ENCODE data around the gene SERPINE2.

GRCh38 chr2:223979730-223980396, 59.2 kb downstream of the SERPINE2 start:
- TF ChIP-seq POLR2A (IDR thresholded peaks at IDR 0.05) (no peak), CTCF (IDR thresholded peaks at IDR 0.05) (no peak)

All from body of pancreas (tissue), 4 donors.